ENCODE results near the gene CRX.

GRCh38 chr19:47781590-47782262 is 40.0 kb upstream of the CRX start:
- TF ChIP-seq CTCF (conservative IDR thresholded peaks at IDR 0.05) (no peak), EZH2 (IDR thresholded peaks at IDR 0.05; ENCODE audit: low read depth) (no peak)
